HepG2 (cell line): Measurements from ENCODE around the gene STK32C. TPM values are rescaled to one million over a fixed set of nuclear protein-coding genes. Genes with fewer than 3 reads are reported as not detected.

Experiments
- ATAC-seq: fragments of 200-7000 bp; cut with Tn5 transposase; 3 replicates; pipeline ENCODE4 v1.9.1; 2020; ENCODE audit warnings: mild to moderate bottlenecking, moderate library complexity
- BruUV-seq: library from RNA; stranded (reverse); fragments of 400-500 nt; replicated peaks from 2 replicates; lab custom pipeline; 2021; lab: Mats Ljungman, UMichigan
- CTCF ChIA-PET: fragments of 300-600 bp; formaldehyde crosslinking; extraction: SDS; loops from one replicate; lab custom pipeline; 2021; ENCODE audit warnings: low total read pairs, inconsistent platforms, low intra/inter-chr PET ratio; lab: Yijun Ruan, JAX
- POLR2A ChIA-PET: fragments of 350-600 bp; sonication (Branson Sonifier 250); formaldehyde crosslinking; loops from one replicate; lab custom pipeline; 2020; ENCODE audit warnings: antibody characterized with exemption, inconsistent platforms; lab: Yijun Ruan, JAX
- DNase-seq: peaks from one replicate; pipeline ENCODE4 v3.0.0-alpha.2; 2015; ENCODE audit warnings: low spot score
- FAIRE-seq: peaks from 3 replicates; lab custom pipeline; 2011; peaks lifted over from hg19 to GRCh38; lab: Jason Lieb, UNC
- H2AFZ ChIP-seq: one replicate; pipeline ENCODE4 v1.6.1; 2011; ENCODE audit warnings: low read length, inconsistent platforms
- H3K27ac ChIP-seq: fragments of 300-600 bp; 3 replicates; pipeline ENCODE4 v1.8.0; 2011; ENCODE audit warnings: mixed run types, mild to moderate bottlenecking, mixed read lengths, low read length, inconsistent platforms; ENCODE audit not compliant: insufficient read depth; ENCODE audit errors: extremely low read length
- H3K27me3 ChIP-seq, 2 experiments: fragments of 200-600 bp in 1 of 2; 2 replicates in 1 of 2; 3 replicates in 1 of 2; pipeline versions ENCODE4 v1.6.0 to v1.8.0; 2011; ENCODE audit warnings: low read length in 2 of 2, mild to moderate bottlenecking in 2 of 2, moderate library complexity in 2 of 2, inconsistent platforms in 1 of 2; ENCODE audit not compliant: insufficient read depth in 2 of 2, control insufficient read depth in 1 of 2
- H3K36me3 ChIP-seq, 2 experiments: fragments of 200-600 bp in 1 of 2; replicated peaks in 1 of 2; 2 replicates in 1 of 2; 3 replicates in 1 of 2; pipeline versions ENCODE4 v1.5.1 to v1.8.0; 2011; ENCODE audit warnings: low read length in 2 of 2, inconsistent platforms in 1 of 2; ENCODE audit not compliant: insufficient read depth in 2 of 2, control insufficient read depth in 1 of 2
- H3K4me1 ChIP-seq: 2 replicates; pipeline ENCODE4 v1.5.1; 2012; ENCODE audit warnings: low read length, inconsistent platforms; ENCODE audit not compliant: insufficient read depth
- H3K4me2 ChIP-seq: 2 replicates; pipeline ENCODE4 v1.6.0; 2011; ENCODE audit warnings: low read depth, low read length, inconsistent platforms
- H3K4me3 ChIP-seq, 3 experiments: fragments of 200-600 bp in 1 of 3; sonication (generic), shearing (Covaris generic) in 1 of 3; replicated peaks in 1 of 3; 2 replicates each; pipeline ENCODE4 v1.5.1; 2011 to 2016; ENCODE audit warnings: low read length in 3 of 3, inconsistent platforms in 2 of 3, low read depth in 2 of 3, mild to moderate bottlenecking in 2 of 3, control low read depth in 1 of 3, mixed read lengths in 1 of 3; ENCODE audit not compliant: insufficient read depth in 1 of 3
- H3K79me2 ChIP-seq: one replicate; pipeline ENCODE4 v1.6.1; 2011; ENCODE audit warnings: low read length, inconsistent platforms; ENCODE audit not compliant: insufficient read depth
- H3K9ac ChIP-seq: 2 replicates; pipeline ENCODE4 v1.6.0; 2011; ENCODE audit warnings: mild to moderate bottlenecking, low read depth, low read length, inconsistent platforms; ENCODE audit not compliant: insufficient read depth
- H3K9me3 ChIP-seq: 2 replicates; pipeline ENCODE4 v1.5.1; 2012; ENCODE audit warnings: mild to moderate bottlenecking, low read length
- H4K20me1 ChIP-seq: 2 replicates; pipeline ENCODE4 v1.6.0; 2011; ENCODE audit warnings: inconsistent platforms, mild to moderate bottlenecking, low read length, moderate library complexity; ENCODE audit not compliant: insufficient read depth
- EEA1 ChIP-seq: sonication (generic); formaldehyde crosslinking; IDR thresholded peaks from 2 replicates; pipeline ENCODE4 v1.5.1; 2020; ENCODE audit warnings: mild to moderate bottlenecking, missing genetic modification reagents, borderline replicate concordance
- ELF4 ChIP-seq: sonication (generic); formaldehyde crosslinking; IDR thresholded peaks from 2 replicates; pipeline ENCODE4 v1.5.0; 2020; ENCODE audit warnings: missing genetic modification reagents, mild to moderate bottlenecking, moderate library complexity, borderline replicate concordance
- GLMP ChIP-seq: sonication (generic); formaldehyde crosslinking; IDR thresholded peaks from 2 replicates; pipeline ENCODE4 v1.9.0; 2021; ENCODE audit warnings: missing genetic modification reagents, mild to moderate bottlenecking, borderline replicate concordance
- IRF1 ChIP-seq: sonication (generic); formaldehyde crosslinking; IDR thresholded peaks from 2 replicates; pipeline ENCODE4 v1.4.0; 2020; ENCODE audit warnings: low read depth, mild to moderate bottlenecking, missing genetic modification reagents
- NCOA1 ChIP-seq: sonication (generic); formaldehyde crosslinking; IDR thresholded peaks from 2 replicates; pipeline ENCODE4 v1.9.0; 2021; ENCODE audit warnings: missing genetic modification reagents
- PAF1 ChIP-seq: IDR thresholded peaks from 2 replicates; pipeline ENCODE4 v1.6.1; 2016; ENCODE audit warnings: missing genetic modification reagents, missing compliant biosample characterization
- PRPF4 ChIP-seq: fragments of 200-400 bp; formaldehyde crosslinking; IDR thresholded peaks from 2 replicates; pipeline ENCODE4 v1.6.1; 2016; ENCODE audit warnings: low read length, low read depth; ENCODE audit not compliant: poor library complexity, severe bottlenecking
- RFX3 ChIP-seq: IDR thresholded peaks from 2 replicates; pipeline ENCODE4 v1.6.1; 2016; ENCODE audit warnings: missing biosample characterization, missing genetic modification reagents
- SAP130 ChIP-seq: IDR thresholded peaks from 2 replicates; pipeline ENCODE4 v1.6.1; 2016; ENCODE audit warnings: low read depth
- SMARCC2 ChIP-seq: fragments of 450-650 bp; IDR thresholded peaks from 2 replicates; pipeline ENCODE4 v1.6.1; 2017; ENCODE audit warnings: antibody characterized with exemption, mild to moderate bottlenecking
- SRSF1 ChIP-seq: fragments of 200-400 bp; formaldehyde crosslinking; optimal IDR thresholded peaks from 2 replicates; pipeline ENCODE3; 2017; ENCODE audit warnings: mild to moderate bottlenecking, low read depth, low read length, moderate library complexity
- ZNF430 ChIP-seq: sonication (generic); formaldehyde crosslinking; IDR thresholded peaks from 2 replicates; pipeline ENCODE4 v1.9.0; 2021; ENCODE audit warnings: mild to moderate bottlenecking, missing genetic modification reagents
- ZNF616 ChIP-seq: sonication (generic); formaldehyde crosslinking; IDR thresholded peaks from 2 replicates; pipeline ENCODE4 v1.5.0; 2020; ENCODE audit warnings: low read depth, mild to moderate bottlenecking, missing genetic modification reagents
- ZSCAN25 ChIP-seq: sonication (generic); formaldehyde crosslinking; IDR thresholded peaks from 2 replicates; pipeline ENCODE4 v1.8.0; 2022; ENCODE audit warnings: mild to moderate bottlenecking, missing genetic modification reagents
- WGBS: methylation state at CpG from one replicate; pipeline ENCODE4 v1.1.6; 2017; ENCODE audit warnings: low lambda C conversion rate; 5-methylcytosine and 5-hydroxymethylcytosine counted together
- in situ Hi-C: cut with HindIII; loops from 2 replicates; pipeline ENCODE4 v1.10.0; 2017; ENCODE audit warnings: low pct_unique_long_range_greater_than_20kb; ENCODE audit not compliant: extremely low pct_ligation_motif_present
- intact Hi-C: fragments of 100-400 bp; cut with micrococcal nuclease; formaldehyde crosslinking; loops from one replicate; pipeline ENCODE4 v1.10.0; 2022; ENCODE audit not compliant: unreplicated experiment
- polyA plus RNA-seq, 8 experiments: library from polyadenylated mRNA; depleted of rRNA in 3 of 8; stranded (reverse) in 7 of 8; unstranded in 1 of 8; fragments of >200 nt; fragmentation: Illumina TruSeq in 4 of 8; extraction: Trizol in 4 of 8; gene quantifications; 2 replicates each; pipeline versions ENCODE4 v1.2.1 to v1.2.3, GENCODE V29; 2011 to 2016; ENCODE audit warnings: low read depth in 4 of 8, missing spikeins in 1 of 8, mixed read lengths in 1 of 8; ENCODE audit not compliant: insufficient read depth in 1 of 8
- total RNA-seq, 5 experiments: library from RNA; depleted of rRNA; stranded (reverse); fragments of >200 nt; fragmentation: Illumina TruSeq; extraction: Trizol; gene quantifications; 2 replicates each; pipeline ENCODE4 v1.2.3, GENCODE V29; 2016; ENCODE audit warnings: low read depth in 1 of 5
- TF ChIP-seq, protein P1 (sequence below): sonication (generic); formaldehyde crosslinking; IDR thresholded peaks from 2 replicates; pipeline ENCODE4 v1.8.1; 2022; ENCODE audit warnings: mild to moderate bottlenecking, missing genetic modification reagents
- TF ChIP-seq, protein P2 (sequence below): sonication (generic); formaldehyde crosslinking; IDR thresholded peaks from 2 replicates; pipeline ENCODE4 v1.9.0; 2021; ENCODE audit warnings: missing genetic modification reagents, mild to moderate bottlenecking, borderline replicate concordance

Gene STK32C
- total and polyA plus RNA-seq, 2 of the 13 experiments (the other 11 are each of a cell fraction or from before 2014, with no cell fraction given) = 10.9 to 19.4 TPM

DNA sequence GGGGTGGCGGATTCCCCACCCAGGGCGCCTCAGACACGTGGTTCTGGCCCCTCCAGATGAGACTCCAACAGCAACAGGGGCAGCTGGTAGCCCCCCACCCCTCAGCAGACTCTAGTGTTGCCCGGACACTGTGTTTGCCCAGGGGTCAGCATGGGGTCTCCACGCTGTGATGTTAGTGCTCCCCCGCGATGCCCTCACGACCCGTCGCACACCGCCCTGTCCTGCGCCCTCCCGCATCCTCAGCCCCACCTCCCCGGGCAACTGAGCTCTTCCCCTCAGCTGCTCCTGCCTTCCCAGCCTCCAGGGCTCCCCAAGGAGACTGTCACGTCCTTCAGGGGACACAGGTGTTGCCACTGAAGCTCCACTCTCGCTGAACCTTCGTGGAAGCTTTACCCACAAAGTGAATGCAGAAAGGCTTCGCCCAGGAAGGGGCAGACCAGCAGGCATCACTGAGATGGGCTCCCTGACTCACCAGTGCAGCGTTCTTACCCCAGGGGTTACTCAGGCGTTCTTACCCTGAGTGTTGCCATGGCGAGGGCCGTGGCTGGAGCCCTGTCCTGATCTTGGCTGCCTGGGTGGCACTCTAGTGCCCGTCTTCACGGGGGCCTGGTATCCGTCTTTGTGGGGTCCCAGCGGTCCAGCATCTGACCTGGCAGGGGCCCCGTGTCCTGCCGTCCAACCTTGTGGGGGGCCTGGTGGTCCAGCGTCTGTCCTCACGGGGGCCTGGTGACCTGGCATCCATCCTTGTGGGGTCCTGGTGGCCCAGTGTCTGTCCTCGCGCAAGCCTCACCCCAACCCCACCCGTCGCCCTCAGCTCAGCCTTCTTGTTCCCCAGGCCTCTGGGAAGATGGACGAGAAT is 106.4 kb downstream of the STK32C start (continued):
- TF ChIP-seq, protein P1, sequence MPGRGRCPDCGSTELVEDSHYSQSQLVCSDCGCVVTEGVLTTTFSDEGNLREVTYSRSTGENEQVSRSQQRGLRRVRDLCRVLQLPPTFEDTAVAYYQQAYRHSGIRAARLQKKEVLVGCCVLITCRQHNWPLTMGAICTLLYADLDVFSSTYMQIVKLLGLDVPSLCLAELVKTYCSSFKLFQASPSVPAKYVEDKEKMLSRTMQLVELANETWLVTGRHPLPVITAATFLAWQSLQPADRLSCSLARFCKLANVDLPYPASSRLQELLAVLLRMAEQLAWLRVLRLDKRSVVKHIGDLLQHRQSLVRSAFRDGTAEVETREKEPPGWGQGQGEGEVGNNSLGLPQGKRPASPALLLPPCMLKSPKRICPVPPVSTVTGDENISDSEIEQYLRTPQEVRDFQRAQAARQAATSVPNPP (CRISPR knock-in tag) = no peak
- TF ChIP-seq, protein P2, sequence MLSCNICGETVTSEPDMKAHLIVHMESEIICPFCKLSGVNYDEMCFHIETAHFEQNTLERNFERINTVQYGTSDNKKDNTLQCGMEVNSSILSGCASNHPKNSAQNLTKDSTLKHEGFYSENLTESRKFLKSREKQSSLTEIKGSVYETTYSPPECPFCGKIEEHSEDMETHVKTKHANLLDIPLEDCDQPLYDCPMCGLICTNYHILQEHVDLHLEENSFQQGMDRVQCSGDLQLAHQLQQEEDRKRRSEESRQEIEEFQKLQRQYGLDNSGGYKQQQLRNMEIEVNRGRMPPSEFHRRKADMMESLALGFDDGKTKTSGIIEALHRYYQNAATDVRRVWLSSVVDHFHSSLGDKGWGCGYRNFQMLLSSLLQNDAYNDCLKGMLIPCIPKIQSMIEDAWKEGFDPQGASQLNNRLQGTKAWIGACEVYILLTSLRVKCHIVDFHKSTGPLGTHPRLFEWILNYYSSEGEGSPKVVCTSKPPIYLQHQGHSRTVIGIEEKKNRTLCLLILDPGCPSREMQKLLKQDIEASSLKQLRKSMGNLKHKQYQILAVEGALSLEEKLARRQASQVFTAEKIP (CRISPR knock-in tag) = no peak
- no peak for TF ChIP-seq GLMP (CRISPR knock-in tag)
- TF ChIP-seq ZNF616 (CRISPR knock-in tag) = no peak

- no peak for ATAC-seq
- ChIA-PET POLR2A (no interaction called here), CTCF (no interaction called here)
- BruUV-seq = no TSS peak
- no peak overlapping the region for H3K27ac ChIP-seq
- no peak overlapping the region for H3K4me3 ChIP-seq
- H3K4me1 ChIP-seq = peaks cover 12% of the 10 kb centered on the region
- intact Hi-C loops (no loop called here), in situ Hi-C loops (no loop called here)
- no peaks in the 10 kb centered on the region for H3K36me3 ChIP-seq
- 81% methylated on average over 9 of the region's 35 CpGs for WGBS
- FAIRE-seq = no peak
- no peak overlapping the region for H3K4me2 ChIP-seq
- H2AFZ ChIP-seq = no peak overlapping the region
- no peaks in the 10 kb centered on the region; the same call in 1 of the 2 replicates for H4K20me1 ChIP-seq
- H3K27me3 ChIP-seq = peaks cover 3 to 11% of the 10 kb centered on the region in 2 experiments; a peak in 4 of 5 replicates
- H3K9ac ChIP-seq = no peak overlapping the region
- H3K79me2 ChIP-seq = no peaks in the 10 kb centered on the region
- H3K9me3 ChIP-seq = no peaks in the 10 kb centered on the region
- no peak for DNase-seq
- TF ChIP-seq ZNF430 (CRISPR knock-in tag) = no peak
- TF ChIP-seq PRPF4 = no peak
- TF ChIP-seq ELF4 = no peak
- no peak for TF ChIP-seq PAF1 (CRISPR knock-in tag)
- TF ChIP-seq EEA1 = no peak
- no peak for TF ChIP-seq SMARCC2
- TF ChIP-seq IRF1 (CRISPR knock-in tag) = no peak
- no peak for TF ChIP-seq SRSF1
- TF ChIP-seq ZSCAN25 (CRISPR knock-in tag) = no peak
- no peak for TF ChIP-seq SAP130 (CRISPR knock-in tag)
- no peak for TF ChIP-seq NCOA1 (CRISPR knock-in tag)
- TF ChIP-seq RFX3 (CRISPR knock-in tag) = no peak
Measured at GRCh38 chr10:132200344-132201110, 107.2 kb downstream of the STK32C start.
